Activated CD4-positive, alpha-beta T cell treated with anti-CD3 and anti-CD28 coated beads, Interleukin-2, amount 50 U/mL, for 1 hour (primary cell): ENCODE data around the gene COX17.
"Not testable (repeated sequence)": the region's sequence is repeated elsewhere in the genome, so short reads cannot be mapped to it uniquely, and the experiment has no call there.

Experiments
- DNase-seq: peaks from one replicate; pipeline ENCODE4 v3.0.0-alpha.2; 2020

Gene COX17

GRCh38 chr3:119676771-119677640 lies at the start of gene COX17:
Gene COX17, minus strand, starts transcription at chr3:119677406. Its CDS starts 96 bp downstream, at chr3:119677310.
- peak; percentile 95 for DNase-seq

- DNase-seq = no peak
Observed at GRCh38 chr3:119726909-119727308, 49.7 kb upstream of the COX17 start.

GRCh38 chr3:119723022-119723421 lies 45.8 kb upstream of the COX17 start:
- no peak for DNase-seq

- DNase-seq = no peak
Observed at GRCh38 chr3:119717520-119717919, 40.3 kb upstream of the COX17 start.

- no peak for DNase-seq
Observed at GRCh38 chr3:119716998-119717397, 39.8 kb upstream of the COX17 start.

GRCh38 chr3:119715105-119715504 lies 37.9 kb upstream of the COX17 start:
- no peak for DNase-seq

- DNase-seq = no peak
Observed at GRCh38 chr3:119703820-119704531, 26.8 kb upstream of the COX17 start.

- DNase-seq = peak; percentile 76
Observed at GRCh38 chr3:119702530-119703527, 25.6 kb upstream of the COX17 start, which contains the start of gene CFAP91. Gene CFAP91, plus strand, starts transcription at chr3:119703022. Its CDS starts 77 bp downstream, at chr3:119703099.

GRCh38 chr3:119700920-119701734 lies 23.9 kb upstream of the COX17 start:
- no peak for DNase-seq

- DNase-seq = no peak
Observed at GRCh38 chr3:119700269-119700919, 23.2 kb upstream of the COX17 start.

- no peak for DNase-seq
Observed at GRCh38 chr3:119697394-119697793, 20.2 kb upstream of the COX17 start.

- DNase-seq = no peak
Observed at GRCh38 chr3:119695480-119695879, 18.3 kb upstream of the COX17 start.

GRCh38 chr3:119690043-119690656 lies 12.9 kb upstream of the COX17 start:
- no peak for DNase-seq

- DNase-seq = no peak
Observed at GRCh38 chr3:119683421-119683820, 6.2 kb upstream of the COX17 start.

- no peak for DNase-seq
Observed at GRCh38 chr3:119681279-119681678, 4.1 kb upstream of the COX17 start.

GRCh38 chr3:119679874-119680273 lies 2.7 kb upstream of the COX17 start:
- DNase-seq = no peak

GRCh38 chr3:119678209-119678608 lies 1.0 kb upstream of the COX17 start:
- DNase-seq = not testable (repeated sequence)

- no peak for DNase-seq
Observed at GRCh38 chr3:119677641-119677934, 382 bp upstream of the COX17 start.

- DNase-seq = no peak
Observed at GRCh38 chr3:119676020-119676419, 1.2 kb downstream of the COX17 start.

- DNase-seq = no peak
Observed at GRCh38 chr3:119675188-119675874, 1.9 kb downstream of the COX17 start.
